H1 (cell line): ENCODE results near the gene LRRC8D. TPM values are rescaled to one million over a fixed set of nuclear protein-coding genes. Genes with fewer than 3 reads are reported as not detected.

Experiments used
- CTCF ChIA-PET: fragments of 300-600 bp; sonication (Branson Sonifier 250); formaldehyde crosslinking; loops from one replicate; lab custom pipeline; 2021; ENCODE audit not compliant: partially characterized antibody; lab: Charles Lee
- POLR2A ChIA-PET: fragments of 300-600 bp; sonication (Branson Sonifier 250); formaldehyde crosslinking; loops from one replicate; lab custom pipeline; 2021; ENCODE audit warnings: inconsistent platforms; ENCODE audit not compliant: partially characterized antibody; lab: Charles Lee
- DNase-seq, 2 experiments: peaks; one replicate each; pipeline versions ENCODE4 v3.0.0 to v3.0.0-alpha.2; 2010 to 2022; ENCODE audit warnings: low spot score in 2 of 2, low read depth in 1 of 2, mixed read lengths in 1 of 2
- FAIRE-seq: peaks from 2 replicates; lab custom pipeline; 2011; peaks lifted over from hg19 to GRCh38; lab: Jason Lieb, UNC
- H2AFZ ChIP-seq: 2 replicates; pipeline ENCODE4 v1.8.1; 2012; ENCODE audit warnings: low read length, inconsistent platforms
- H2AK5ac ChIP-seq: 2 replicates; pipeline ENCODE4 v1.6.1; 2013; ENCODE audit warnings: low read depth, low read length
- H2BK120ac ChIP-seq: replicated peaks from 2 replicates; pipeline ENCODE3; 2013; ENCODE audit warnings: low read depth, low read length, inconsistent platforms
- H2BK12ac ChIP-seq: 2 replicates; pipeline ENCODE4 v1.6.1; 2013; ENCODE audit warnings: low read depth, low read length
- H2BK15ac ChIP-seq: 2 replicates; pipeline ENCODE4 v1.6.1; 2013; ENCODE audit warnings: low read length
- H2BK20ac ChIP-seq: 2 replicates; pipeline ENCODE4 v1.6.1; 2013; ENCODE audit warnings: low read length
- H2BK5ac ChIP-seq: 2 replicates; pipeline ENCODE4 v1.6.1; 2013; ENCODE audit warnings: low read depth, low read length
- H3K14ac ChIP-seq: 2 replicates; pipeline ENCODE4 v1.6.1; 2013; ENCODE audit warnings: inconsistent platforms; ENCODE audit not compliant: insufficient read length
- H3K18ac ChIP-seq: 2 replicates; pipeline ENCODE4 v1.6.1; 2013; ENCODE audit warnings: low read length; ENCODE audit errors: extremely low read depth
- H3K23ac ChIP-seq: 2 replicates; pipeline ENCODE4 v1.6.1; 2013; ENCODE audit warnings: inconsistent platforms; ENCODE audit not compliant: insufficient read length
- H3K23me2 ChIP-seq: 2 replicates; pipeline ENCODE4 v1.6.1; 2013; ENCODE audit warnings: low read depth, low read length
- H3K27ac ChIP-seq: 2 replicates; pipeline ENCODE4 v1.6.1; 2011; ENCODE audit warnings: low read depth, low read length, inconsistent platforms
- H3K27me3 ChIP-seq, 4 experiments: replicated peaks in 1 of 4; 1 replicate in 1 of 4; 2 replicates in 3 of 4; pipeline versions ENCODE4 v1.6.1 to v1.8.1; 2011 to 2013; ENCODE audit warnings: low read length in 3 of 4, mild to moderate bottlenecking in 3 of 4, inconsistent platforms in 2 of 4, mixed read lengths in 2 of 4, moderate library complexity in 1 of 4; ENCODE audit not compliant: control insufficient read depth in 3 of 4, insufficient read depth in 3 of 4; ENCODE audit errors: extremely low read depth in 1 of 4
- H3K36me3 ChIP-seq, 4 experiments: 2 replicates each; pipeline versions ENCODE4 v1.6.1 to v1.8.1; 2011 to 2013; ENCODE audit warnings: mild to moderate bottlenecking in 4 of 4, low read length in 3 of 4, moderate library complexity in 2 of 4, control low read depth in 1 of 4, inconsistent platforms in 1 of 4; ENCODE audit not compliant: insufficient read depth in 4 of 4, control insufficient read depth in 2 of 4
- H3K4ac ChIP-seq: replicated peaks from 2 replicates; pipeline ENCODE3; 2013; ENCODE audit warnings: low read length, low read depth, mixed read lengths, inconsistent platforms; ENCODE audit not compliant: insufficient read length
- H3K4me1 ChIP-seq, 4 experiments: replicated peaks in 1 of 4; 1 replicate in 1 of 4; 2 replicates in 3 of 4; pipeline versions ENCODE4 v1.6.1 to v1.8.1; 2011 to 2013; ENCODE audit warnings: low read length in 3 of 4, inconsistent platforms in 2 of 4, mixed read lengths in 1 of 4; ENCODE audit not compliant: insufficient read depth in 4 of 4, control insufficient read depth in 3 of 4
- H3K4me2 ChIP-seq, 2 experiments: 2 replicates each; pipeline versions ENCODE4 v1.6.1 to v1.8.1; 2011 to 2013; ENCODE audit warnings: low read depth in 2 of 2, low read length in 2 of 2, control low read depth in 1 of 2, inconsistent platforms in 1 of 2, mild to moderate bottlenecking in 1 of 2; ENCODE audit not compliant: insufficient read depth in 1 of 2
- H3K4me3 ChIP-seq, 4 experiments: fragments of 200-600, 300-600 bp in 1 of 4; sonication (generic), shearing (Covaris generic), sonication (Bioruptor Twin) in 1 of 4; 2 replicates each; pipeline versions ENCODE4 v1.5.1 to v1.8.1; 2011 to 2016; ENCODE audit warnings: low read length in 4 of 4, low read depth in 3 of 4, control low read depth in 2 of 4, inconsistent platforms in 2 of 4, mild to moderate bottlenecking in 2 of 4, mixed read lengths in 1 of 4, moderate library complexity in 1 of 4; ENCODE audit not compliant: insufficient read depth in 2 of 4; ENCODE audit errors: extremely low read depth in 1 of 4
- H3K56ac ChIP-seq: replicated peaks from 2 replicates; pipeline ENCODE3; 2013; ENCODE audit warnings: low read depth, mild to moderate bottlenecking, mixed read lengths, low read length, inconsistent platforms; ENCODE audit not compliant: insufficient read length
- H3K79me1 ChIP-seq: 2 replicates; pipeline ENCODE4 v1.6.1; 2013; ENCODE audit warnings: low read depth, low read length, control low read depth
- H3K79me2 ChIP-seq, 2 experiments: 2 replicates each; pipeline versions ENCODE4 v1.6.1 to v1.8.1; 2012 to 2013; ENCODE audit warnings: low read length in 2 of 2, mild to moderate bottlenecking in 2 of 2, inconsistent platforms in 1 of 2; ENCODE audit not compliant: insufficient read depth in 2 of 2, control insufficient read depth in 1 of 2
- H3K9ac ChIP-seq, 4 experiments: replicated peaks in 1 of 4; 1 replicate in 1 of 4; 2 replicates in 3 of 4; pipeline versions ENCODE4 v1.6.1 to v1.8.1; 2011 to 2013; ENCODE audit warnings: low read depth in 3 of 4, low read length in 3 of 4, control low read depth in 2 of 4, mild to moderate bottlenecking in 2 of 4, moderate library complexity in 2 of 4, inconsistent platforms in 1 of 4; ENCODE audit errors: extremely low read depth in 1 of 4
- H3K9me3 ChIP-seq, 2 experiments: 2 replicates each; pipeline versions ENCODE4 v1.6.1 to v1.8.1; 2012 to 2013; ENCODE audit warnings: mild to moderate bottlenecking in 2 of 2, moderate library complexity in 2 of 2, control low read depth in 1 of 2, inconsistent platforms in 1 of 2, low read depth in 1 of 2, low read length in 1 of 2, mixed read lengths in 1 of 2; ENCODE audit not compliant: insufficient read depth in 2 of 2
- H4K20me1 ChIP-seq, 2 experiments: replicated peaks in 1 of 2; 2 replicates each; pipeline versions ENCODE3 to v1.8.1; 2011 to 2013; ENCODE audit warnings: inconsistent platforms in 2 of 2, low read length in 2 of 2, mild to moderate bottlenecking in 1 of 2; ENCODE audit not compliant: insufficient read depth in 2 of 2, control insufficient read depth in 1 of 2
- H4K5ac ChIP-seq: 2 replicates; pipeline ENCODE4 v1.6.1; 2013; ENCODE audit warnings: low read length, low read depth, mixed read lengths, inconsistent platforms; ENCODE audit not compliant: insufficient read length
- H4K8ac ChIP-seq: 2 replicates; pipeline ENCODE4 v1.8.0; 2013; ENCODE audit warnings: mild to moderate bottlenecking, moderate library complexity, low read length, inconsistent platforms; ENCODE audit not compliant: insufficient read depth; ENCODE audit errors: extremely low read depth
- H4K91ac ChIP-seq: replicated peaks from 2 replicates; pipeline ENCODE3; 2013; ENCODE audit warnings: low read length, mixed read lengths, inconsistent platforms; ENCODE audit not compliant: insufficient read length
- CHD1 ChIP-seq: IDR thresholded peaks from 2 replicates; pipeline ENCODE4 v1.6.1; 2012; ENCODE audit warnings: low read depth, low read length, improper control_type of control experiment
- EZH2 ChIP-seq: fragments of 200-600 bp; sonication (generic); IDR thresholded peaks from 2 replicates; pipeline ENCODE4 v1.7.1; 2012; ENCODE audit warnings: low read depth, mild to moderate bottlenecking, moderate library complexity, low read length, inconsistent platforms; ENCODE audit not compliant: severe bottlenecking
- FOSL1 ChIP-seq: IDR thresholded peaks from 2 replicates; pipeline ENCODE4 v1.6.1; 2011; ENCODE audit warnings: mild to moderate bottlenecking, low read depth, low read length, moderate library complexity; ENCODE audit not compliant: insufficient read depth
- KDM4A ChIP-seq: IDR thresholded peaks from one replicate; pipeline ENCODE4 v1.7.1; 2012; ENCODE audit warnings: low read depth, mild to moderate bottlenecking, moderate library complexity, low read length, inconsistent platforms; ENCODE audit not compliant: severe bottlenecking
- PHF8 ChIP-seq: fragments of 200-600 bp; sonication (generic); conservative IDR thresholded peaks from 2 replicates; pipeline ENCODE4 v1.7.1; 2012; ENCODE audit warnings: low read depth, mild to moderate bottlenecking, inconsistent platforms, low read length, moderate library complexity
- TCF12 ChIP-seq: IDR thresholded peaks from 2 replicates; pipeline ENCODE4 v1.6.1; 2011; ENCODE audit warnings: low read depth, mild to moderate bottlenecking, low read length
- WGBS, 2 experiments: shearing (Covaris generic) in 1 of 2; methylation state at CpG; one replicate each; pipeline versions ENCODE4 v1.1.6 to v1.1.7; 2013 to 2015; ENCODE audit warnings: low lambda C conversion rate in 2 of 2, mixed read lengths in 2 of 2, inconsistent platforms in 1 of 2, low coverage in 1 of 2, missing lambda C conversion rate in 1 of 2; ENCODE audit not compliant: insufficient replicate concordance in 2 of 2, insufficient coverage in 1 of 2, insufficient read length in 1 of 2; ENCODE audit errors: extremely low coverage in 1 of 2, missing lambda C conversion rate in 1 of 2; 5-methylcytosine and 5-hydroxymethylcytosine counted together
- polyA plus RNA-seq, 7 experiments: library from polyadenylated mRNA; depleted of rRNA in 3 of 7; stranded (reverse) in 5 of 7; unstranded in 2 of 7; fragments of >200 nt in 5 of 7; fragments of 200-250 nt in 2 of 7; gene quantifications; 1 replicate in 5 of 7; 2 replicates in 1 of 7; 4 replicates in 1 of 7; pipeline versions ENCODE4 v1.2.1 to v1.2.3, GENCODE V29; 2011 to 2013; ENCODE audit warnings: missing spikeins in 2 of 7, mixed read lengths in 2 of 7
- total RNA-seq: library from RNA; stranded (reverse); fragmentation: NEBNext Ultra II Directional; extraction: Animal tissue kit (Norgen Biotek cat#: 25700); gene quantifications from 2 replicates; pipeline ENCODE4 v1.2.1, GENCODE V29; 2021

The LRRC8D gene
- total and polyA plus RNA-seq, 2 of the 8 experiments (the other 6 are each of a cell fraction or from before 2014, with no cell fraction given): 42.0 to 58.5 TPM

GRCh38 chr1:89880679-89881078 lies 59.8 kb downstream of the LRRC8D start:
- Histone ChIP-seq H3K4me1 (no peaks in the 10 kb centered on the region; a peak in 1 of 7 replicates), H4K91ac (no peak overlapping the region), H3K4me2 (no peak overlapping the region), H3K9ac (no peak overlapping the region), H3K27ac (no peak overlapping the region), H4K5ac (no peak overlapping the region), H3K27me3 (no peaks in the 10 kb centered on the region), H3K36me3 (peaks cover 0 to 15% (median 7%) of the 10 kb centered on the region in 4 experiments; a peak in 3 of 8 replicates), H2BK120ac (no peak overlapping the region), H4K8ac (no peak overlapping the region), H2BK20ac (no peak overlapping the region), H3K23me2 (no peaks in the 10 kb centered on the region), H3K79me1 (peaks cover 6% of the 10 kb centered on the region; the same call in 1 of the 2 replicates), H3K56ac (no peak overlapping the region), H3K23ac (no peak overlapping the region), H3K18ac (no peak overlapping the region), H2AK5ac (no peak overlapping the region), H2BK15ac (no peak overlapping the region), H3K14ac (no peak overlapping the region), H4K20me1 (peaks cover 0 to 4% of the 10 kb centered on the region in 2 experiments), H2BK12ac (no peak overlapping the region), H3K4ac (no peak overlapping the region), H3K79me2 (peaks cover 0 to 75% of the 10 kb centered on the region in 2 experiments; a peak in 3 of 4 replicates), H3K4me3 (no peak overlapping the region), H3K9me3 (peaks cover 4 to 8% of the 10 kb centered on the region in 2 experiments; a peak in 2 of 4 replicates), H2AFZ (no peak overlapping the region), H2BK5ac (no peak overlapping the region)
- FAIRE-seq (no peak), DNase-seq (no peak)
- TF ChIP-seq FOSL1 (no peak), PHF8 (no peak), EZH2 (no peak), KDM4A (no peak), CHD1 (no peak), TCF12 (no peak)
- 93% methylated on average over 1 of the region's 1 CpG; no CpG with 5 or more reads in 1 of the 2 experiments for WGBS, 2 experiments
- POLR2A ChIA-PET: interaction anchor here (1.5 kb wide), 1 partner anchor 38 kb away, joined by 4 read pairs; no protein-coding TSS in a partner anchor
- CTCF ChIA-PET: interaction anchor here (1.6 to 2.3 kb wide), 3 partner anchors 11 to 37 kb away, joined by 5 to 6 read pairs (median 6); no protein-coding TSS in a partner anchor
